Upper lobe of left lung (tissue), 6 donors: ENCODE measurements around the gene HACD3. TPM values are rescaled to one million over a fixed set of nuclear protein-coding genes. Genes with fewer than 3 reads are reported as not detected.
A peak's percentile ranks its signal among the peaks of the same experiment; 100 is the strongest.

Source experiments
- ATAC-seq, 2 donors: fragments of 200-7000 bp; cut with Tn5 transposase; one replicate each; pipeline ENCODE4 v1.9.1; 2022; ENCODE audit warnings: mild to moderate bottlenecking in 2 of 2, moderate library complexity in 2 of 2; ENCODE audit not compliant: low FRiP score in 2 of 2
- DNase-seq, 2 donors: peaks; one replicate each; pipeline ENCODE4 v3.0.0-alpha.2; 2019 to 2020
- H3K27ac ChIP-seq, 4 donors: fragments of 200-600 bp; sonication (generic); one replicate each; pipeline ENCODE4 v1.5.1; 2016 to 2019
- H3K27me3 ChIP-seq, 4 donors: fragments of 200-600 bp; sonication (generic); one replicate each; pipeline ENCODE4 v1.5.1; 2017 to 2019
- H3K36me3 ChIP-seq, 4 donors: fragments of 200-600 bp; sonication (generic); one replicate each; pipeline ENCODE4 v1.5.1; 2016 to 2019
- H3K4me1 ChIP-seq, 4 donors: fragments of 200-600 bp; sonication (generic); one replicate each; pipeline ENCODE4 v1.5.1; 2018 to 2019
- H3K4me3 ChIP-seq, 4 donors: fragments of 200-600 bp; sonication (generic); one replicate each; pipeline ENCODE4 v1.5.1; 2017 to 2019; ENCODE audit warnings: mild to moderate bottlenecking in 2 of 4, moderate library complexity in 1 of 4
- H3K9me3 ChIP-seq, 4 donors: fragments of 200-600 bp; sonication (generic); one replicate each; pipeline ENCODE4 v1.5.1; 2018 to 2019
- EP300 ChIP-seq, 4 donors: sonication (generic); formaldehyde crosslinking; IDR thresholded peaks; one replicate each; pipeline ENCODE4 v1.5.1; 2017; ENCODE audit warnings: antibody characterized with exemption in 4 of 4, control low read depth in 2 of 4
- POLR2A ChIP-seq, 4 donors: fragments of 450-650 bp; IDR thresholded peaks; one replicate each; pipeline ENCODE4 v1.5.1; 2016 to 2017; ENCODE audit warnings: antibody characterized with exemption in 4 of 4, mild to moderate bottlenecking in 2 of 4
- POLR2AphosphoS5 ChIP-seq, 2 donors: sonication (generic); formaldehyde crosslinking; IDR thresholded peaks; one replicate each; pipeline ENCODE4 v1.5.1; 2017; ENCODE audit warnings: antibody characterized with exemption in 2 of 2
- WGBS, 2 donors: methylation state at CpG; one replicate each; pipeline ENCODE4 v1.1.5; 2017 to 2018; 5-methylcytosine and 5-hydroxymethylcytosine counted together
- total RNA-seq, 6 donors: library from RNA; depleted of rRNA in 4 of 6; stranded (reverse); fragments of >200 nt in 4 of 6; gene quantifications; one replicate each; pipeline versions ENCODE4 v1.1.0 to v1.2.1, GENCODE V29; 2016 to 2021
- TF ChIP-seq, protein P1 (sequence below), 6 experiments: fragments of 450-650 bp in 4 of 6; fragments of 200-600 bp in 2 of 6; sonication (generic) in 2 of 6; IDR thresholded peaks; one replicate each; pipeline ENCODE4 v1.5.1; 2016 to 2019; ENCODE audit warnings: antibody characterized with exemption in 6 of 6
- donor health status: DM: no; HTN: no; CAD: no; lungs with moderate emphysema.
- donor health status: DM: no; HTN: yes; CAD: no; lungs with severe emphysema.

Gene HACD3
- total RNA-seq, 6 donors from 2014 or later: 14.7 to 65.7 (median 42.6) TPM

DNA sequence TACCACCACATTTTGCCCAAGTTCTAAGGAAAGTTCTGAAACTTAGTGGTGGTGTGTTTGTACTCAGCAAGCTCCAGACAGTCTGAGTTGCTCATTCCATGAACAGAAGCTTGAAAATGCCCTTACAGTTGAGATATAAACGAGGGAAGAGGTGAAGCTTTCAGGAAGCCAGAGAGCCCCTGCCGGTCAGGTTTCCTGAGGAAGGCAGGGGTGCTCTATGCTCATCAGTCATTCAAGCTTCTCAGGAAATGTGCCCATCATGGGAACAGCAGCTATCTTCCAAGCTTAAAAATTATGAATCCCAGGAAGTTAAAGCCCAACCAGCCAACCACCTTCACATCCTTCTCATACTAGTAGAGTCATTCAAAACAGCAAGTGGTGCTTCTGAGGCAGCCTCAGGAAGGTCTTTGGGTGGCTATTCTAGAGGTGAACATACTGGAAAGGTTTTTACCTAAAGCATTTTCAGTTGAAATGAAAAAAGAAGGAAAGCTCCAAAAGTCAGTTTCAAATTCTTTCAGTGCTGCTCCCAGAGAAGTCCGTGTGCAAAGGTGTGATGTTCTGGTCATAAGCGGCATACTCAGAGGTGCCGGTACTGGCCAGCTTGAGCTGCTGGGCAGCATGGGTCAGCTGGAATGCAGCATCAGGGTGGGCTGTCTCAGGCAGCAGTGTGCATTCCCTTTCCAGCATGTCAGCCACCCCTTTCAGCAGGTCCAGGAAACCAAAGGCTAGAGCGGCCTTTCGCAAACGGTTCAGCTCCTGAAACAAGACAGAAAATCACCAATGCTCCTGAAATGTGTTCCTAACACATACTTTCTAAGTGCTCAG, 48.9 kb downstream of the HACD3 start:
- H3K4me3 ChIP-seq: no peak overlapping the region
- DNase-seq (no peak), ATAC-seq (no peak)
- no peaks in the 10 kb centered on the region for H3K9me3 ChIP-seq
- no peaks in the 10 kb centered on the region for H3K27me3 ChIP-seq
- peaks cover 7 to 73% (median 28%) of the 10 kb centered on the region in 4 donors for H3K36me3 ChIP-seq
- no peak overlapping the region for H3K27ac ChIP-seq
- H3K4me1 ChIP-seq: peaks cover 0 to 3% (median 0%) of the 10 kb centered on the region in 4 donors
- WGBS, 2 donors: 69 to 78% methylated on average over 8 of the region's 8 CpGs
- TF ChIP-seq EP300 (IDR thresholded peaks at IDR 0.05) (no peak), POLR2AphosphoS5 (IDR thresholded peaks at IDR 0.05) (no peak), POLR2A (IDR thresholded peaks at IDR 0.05) (no peak)
- TF ChIP-seq, protein P1, sequence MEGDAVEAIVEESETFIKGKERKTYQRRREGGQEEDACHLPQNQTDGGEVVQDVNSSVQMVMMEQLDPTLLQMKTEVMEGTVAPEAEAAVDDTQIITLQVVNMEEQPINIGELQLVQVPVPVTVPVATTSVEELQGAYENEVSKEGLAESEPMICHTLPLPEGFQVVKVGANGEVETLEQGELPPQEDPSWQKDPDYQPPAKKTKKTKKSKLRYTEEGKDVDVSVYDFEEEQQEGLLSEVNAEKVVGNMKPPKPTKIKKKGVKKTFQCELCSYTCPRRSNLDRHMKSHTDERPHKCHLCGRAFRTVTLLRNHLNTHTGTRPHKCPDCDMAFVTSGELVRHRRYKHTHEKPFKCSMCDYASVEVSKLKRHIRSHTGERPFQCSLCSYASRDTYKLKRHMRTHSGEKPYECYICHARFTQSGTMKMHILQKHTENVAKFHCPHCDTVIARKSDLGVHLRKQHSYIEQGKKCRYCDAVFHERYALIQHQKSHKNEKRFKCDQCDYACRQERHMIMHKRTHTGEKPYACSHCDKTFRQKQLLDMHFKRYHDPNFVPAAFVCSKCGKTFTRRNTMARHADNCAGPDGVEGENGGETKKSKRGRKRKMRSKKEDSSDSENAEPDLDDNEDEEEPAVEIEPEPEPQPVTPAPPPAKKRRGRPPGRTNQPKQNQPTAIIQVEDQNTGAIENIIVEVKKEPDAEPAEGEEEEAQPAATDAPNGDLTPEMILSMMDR (IDR thresholded peaks at IDR 0.05): no peak

- Histone ChIP-seq H3K4me3 (no peak overlapping the region), H3K36me3 (peaks cover 7 to 80% (median 32%) of the 10 kb centered on the region in 4 donors), H3K27me3 (no peaks in the 10 kb centered on the region), H3K9me3 (no peaks in the 10 kb centered on the region), H3K27ac (no peak overlapping the region), H3K4me1 (peaks cover 0 to 10% (median 0%) of the 10 kb centered on the region in 4 donors)
- ATAC-seq (no peak), DNase-seq (no peak)
- TF ChIP-seq POLR2AphosphoS5 (IDR thresholded peaks at IDR 0.05) (no peak), POLR2A (IDR thresholded peaks at IDR 0.05) (no peak), EP300 (IDR thresholded peaks at IDR 0.05) (no peak)
- TF ChIP-seq, protein P1 (IDR thresholded peaks at IDR 0.05): no peak
- 78 to 85% methylated on average over 3 of the region's 3 CpGs for WGBS, 2 donors
These were observed 49.5 kb downstream of the HACD3 start for GRCh38 chr15:65579762-65580161.

DNA sequence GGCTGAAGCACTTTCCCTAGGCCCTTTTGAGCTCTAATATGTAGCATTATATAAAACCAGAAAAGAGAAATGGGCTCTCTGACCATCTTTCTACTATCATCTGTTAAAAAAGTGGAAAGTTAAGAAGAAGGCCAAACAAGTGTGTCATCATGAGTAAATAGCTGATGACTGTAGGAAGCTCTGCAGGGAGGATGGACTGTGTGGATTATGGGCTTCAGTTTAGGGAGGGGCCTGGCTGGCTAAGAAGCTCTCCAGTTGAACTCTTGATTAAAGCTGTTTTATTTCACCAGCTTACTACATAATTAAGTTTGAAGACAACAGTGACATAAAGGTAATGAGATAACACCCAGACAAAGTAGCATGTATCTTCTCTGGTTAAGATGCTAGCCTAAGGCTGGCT, 50.0 kb downstream of the HACD3 start:
- peaks cover 7 to 84% (median 32%) of the 10 kb centered on the region in 4 donors for H3K36me3 ChIP-seq
- no peak overlapping the region for H3K4me3 ChIP-seq
- DNase-seq (no peak), ATAC-seq (no peak)
- no peaks in the 10 kb centered on the region for H3K27me3 ChIP-seq
- H3K4me1 ChIP-seq: peaks cover 0 to 10% (median 0%) of the 10 kb centered on the region in 4 donors
- no peaks in the 10 kb centered on the region for H3K9me3 ChIP-seq
- TF ChIP-seq POLR2A (IDR thresholded peaks at IDR 0.05) (no peak), POLR2AphosphoS5 (IDR thresholded peaks at IDR 0.05) (no peak), EP300 (IDR thresholded peaks at IDR 0.05) (no peak)
- TF ChIP-seq, protein P1 (IDR thresholded peaks at IDR 0.05): no peak
- H3K27ac ChIP-seq: no peak overlapping the region

- peak overlapping the region in 1 of 4 donors; percentile 58 for H3K27ac ChIP-seq
- H3K9me3 ChIP-seq: no peaks in the 10 kb centered on the region
- ATAC-seq (no peak), DNase-seq (no peak)
- peaks cover 0 to 10% (median 0%) of the 10 kb centered on the region in 4 donors for H3K4me1 ChIP-seq
- H3K36me3 ChIP-seq: peaks cover 7 to 88% (median 36%) of the 10 kb centered on the region in 4 donors
- H3K27me3 ChIP-seq: no peaks in the 10 kb centered on the region
- WGBS, 2 donors: 24 to 29% methylated on average over 1 of the region's 1 CpG
- TF ChIP-seq, protein P1 (IDR thresholded peaks at IDR 0.05): no peak
- no peak for TF ChIP-seq POLR2AphosphoS5 (IDR thresholded peaks at IDR 0.05)
- no peak for TF ChIP-seq EP300 (IDR thresholded peaks at IDR 0.05)
- TF ChIP-seq POLR2A (IDR thresholded peaks at IDR 0.05): no peak
- no peak overlapping the region for H3K4me3 ChIP-seq
These were observed 53.4 kb downstream of the HACD3 start for GRCh38 chr15:65583701-65584100.
